HUES64 (cell line): Measurements from ENCODE around the gene BCOR.

Experiments
- H3K27ac ChIP-seq: 2 replicates; pipeline ENCODE4 v1.7.0; 2013; ENCODE audit warnings: low read depth, low read length, inconsistent platforms
- H3K27me3 ChIP-seq: 2 replicates; pipeline ENCODE4 v1.6.1; 2013; ENCODE audit warnings: mild to moderate bottlenecking, low read length; ENCODE audit not compliant: insufficient read depth
- H3K36me3 ChIP-seq: 2 replicates; pipeline ENCODE4 v1.6.1; 2013; ENCODE audit warnings: mild to moderate bottlenecking, low read length; ENCODE audit not compliant: insufficient read depth
- H3K4me1 ChIP-seq: 2 replicates; pipeline ENCODE4 v1.6.1; 2013; ENCODE audit warnings: mild to moderate bottlenecking, low read length, moderate library complexity; ENCODE audit not compliant: insufficient read depth
- H3K4me3 ChIP-seq: 2 replicates; pipeline ENCODE4 v1.5.1; 2013; ENCODE audit warnings: mild to moderate bottlenecking, low read length, moderate library complexity
- H3K9ac ChIP-seq: 2 replicates; pipeline ENCODE4 v1.6.1; 2013; ENCODE audit warnings: mild to moderate bottlenecking, low read depth, low read length
- H3K9me3 ChIP-seq: 2 replicates; pipeline ENCODE4 v1.6.1; 2013; ENCODE audit warnings: low read depth, low read length; ENCODE audit not compliant: insufficient read depth
- WGBS: fragments of 150-250, 120-280 bp; methylation state at CpG from one replicate; pipeline ENCODE4 v1.1.7; 2013; ENCODE audit warnings: missing lambda C conversion rate; 5-methylcytosine and 5-hydroxymethylcytosine counted together

Gene BCOR

GRCh38 chrX:40082447-40083119, 15.2 kb downstream of the BCOR start:
- Histone ChIP-seq H3K36me3 (0 out of 2 replicates have a peak, but pooled peaks cover 3% of the 10 kb centered on the region), H3K27me3 (peaks cover 42% of the 10 kb centered on the region), H3K9ac (no peak overlapping the region), H3K4me3 (no peak overlapping the region), H3K4me1 (peaks cover 54% of the 10 kb centered on the region), H3K27ac (no peak overlapping the region), H3K9me3 (no peaks in the 10 kb centered on the region)
- WGBS: 69% methylated on average over 15 of the region's 15 CpGs

GRCh38 chrX:40081679-40082068, 16.1 kb downstream of the BCOR start:
- H3K9ac ChIP-seq: no peak overlapping the region
- H3K4me1 ChIP-seq: peaks cover 45% of the 10 kb centered on the region
- H3K4me3 ChIP-seq: no peak overlapping the region
- peaks cover 12% of the 10 kb centered on the region; the same call in 1 of the 2 replicates for H3K36me3 ChIP-seq
- no peaks in the 10 kb centered on the region for H3K9me3 ChIP-seq
- 72% methylated on average over 4 of the region's 4 CpGs for WGBS
- H3K27ac ChIP-seq: no peak overlapping the region
- H3K27me3 ChIP-seq: peaks cover 33% of the 10 kb centered on the region

GRCh38 chrX:40080894-40081678, 16.7 kb downstream of the BCOR start:
- H3K4me1 ChIP-seq: peaks cover 39% of the 10 kb centered on the region

GRCh38 chrX:40079572-40079971, 18.2 kb downstream of the BCOR start:
- peaks cover 30% of the 10 kb centered on the region for H3K36me3 ChIP-seq
- 78% methylated on average over 9 of the region's 9 CpGs for WGBS
- no peak overlapping the region for H3K27ac ChIP-seq
- H3K4me3 ChIP-seq: no peak overlapping the region
- no peak overlapping the region for H3K9ac ChIP-seq
- H3K4me1 ChIP-seq: peaks cover 24% of the 10 kb centered on the region; the same call in 1 of the 2 replicates
- no peaks in the 10 kb centered on the region for H3K9me3 ChIP-seq
- peaks cover 12% of the 10 kb centered on the region for H3K27me3 ChIP-seq

More at GRCh38 chrX:40080894-40081678, 16.7 kb downstream of the BCOR start:
- Histone ChIP-seq H3K27me3 (peaks cover 27% of the 10 kb centered on the region), H3K9me3 (no peaks in the 10 kb centered on the region), H3K4me3 (no peak overlapping the region), H3K27ac (no peak overlapping the region), H3K36me3 (peaks cover 18% of the 10 kb centered on the region), H3K9ac (no peak overlapping the region)
- 42% methylated on average over 6 of the region's 16 CpGs for WGBS

GRCh38 chrX:40078489-40079227, 19.1 kb downstream of the BCOR start:
- Histone ChIP-seq H3K9ac (no peak overlapping the region), H3K4me1 (peaks cover 20% of the 10 kb centered on the region; the same call in 1 of the 2 replicates), H3K9me3 (no peaks in the 10 kb centered on the region), H3K27me3 (peaks cover 3% of the 10 kb centered on the region; the same call in 1 of the 2 replicates), H3K4me3 (no peak overlapping the region), H3K27ac (no peak overlapping the region), H3K36me3 (peaks cover 39% of the 10 kb centered on the region)
- WGBS: 78% methylated on average over 19 of the region's 24 CpGs

GRCh38 chrX:40077906-40078305, 19.9 kb downstream of the BCOR start:
- Histone ChIP-seq H3K9me3 (no peaks in the 10 kb centered on the region), H3K9ac (no peak overlapping the region), H3K27ac (no peak overlapping the region), H3K4me1 (peaks cover 20% of the 10 kb centered on the region; the same call in 1 of the 2 replicates), H3K27me3 (no peaks in the 10 kb centered on the region), H3K36me3 (peaks cover 47% of the 10 kb centered on the region), H3K4me3 (no peak overlapping the region)
- 93% methylated on average over 6 of the region's 7 CpGs for WGBS

GRCh38 chrX:40076750-40077575, 20.8 kb downstream of the BCOR start:
- WGBS: 89% methylated on average over 12 of the region's 14 CpGs

GRCh38 chrX:40074959-40075332, 22.8 kb downstream of the BCOR start:
- no peaks in the 10 kb centered on the region for H3K27me3 ChIP-seq
- WGBS: 93% methylated on average over 14 of the region's 14 CpGs
- no peak overlapping the region for H3K9ac ChIP-seq
- H3K4me1 ChIP-seq: peaks cover 10% of the 10 kb centered on the region; the same call in 1 of the 2 replicates
- H3K36me3 ChIP-seq: peaks cover 77% of the 10 kb centered on the region
- H3K9me3 ChIP-seq: no peaks in the 10 kb centered on the region
- no peak overlapping the region for H3K4me3 ChIP-seq
- H3K27ac ChIP-seq: no peak overlapping the region

More at GRCh38 chrX:40076750-40077575, 20.8 kb downstream of the BCOR start:
- Histone ChIP-seq H3K4me1 (peaks cover 19% of the 10 kb centered on the region; the same call in 1 of the 2 replicates), H3K9ac (no peak overlapping the region), H3K27me3 (no peaks in the 10 kb centered on the region), H3K4me3 (no peak overlapping the region), H3K36me3 (peaks cover 56% of the 10 kb centered on the region), H3K27ac (no peak overlapping the region), H3K9me3 (no peaks in the 10 kb centered on the region)

- Histone ChIP-seq H3K27me3 (no peaks in the 10 kb centered on the region), H3K27ac (no peak overlapping the region), H3K9me3 (no peaks in the 10 kb centered on the region), H3K4me1 (peaks cover 8% of the 10 kb centered on the region; the same call in 1 of the 2 replicates), H3K9ac (no peak overlapping the region), H3K36me3 (peaks cover 83% of the 10 kb centered on the region), H3K4me3 (no peak overlapping the region)
- WGBS: 96% methylated on average over 37 of the region's 37 CpGs
These were observed 23.4 kb downstream of the BCOR start for GRCh38 chrX:40074080-40074958.
